Testis (tissue), 2 donors: Measurements from ENCODE around the gene REEP5.

Source experiments
- CTCF ChIP-seq, 3 experiments: fragments of 450-650 bp in 2 of 3; fragments of 200-600 bp in 1 of 3; sonication (generic) in 1 of 3; IDR thresholded peaks; one replicate each; pipeline ENCODE4 v1.5.1; 2016 to 2019; ENCODE audit warnings: antibody characterized with exemption in 3 of 3, mild to moderate bottlenecking in 2 of 3, moderate library complexity in 1 of 3
- POLR2A ChIP-seq: fragments of 450-650 bp; IDR thresholded peaks from one replicate; pipeline ENCODE4 v1.6.1; 2017; ENCODE audit warnings: antibody characterized with exemption, mild to moderate bottlenecking, moderate library complexity

- no peak for TF ChIP-seq CTCF (IDR thresholded peaks at IDR 0.05)
- TF ChIP-seq POLR2A = no peak
Measured at GRCh38 chr5:112918136-112918535, 3.9 kb downstream of the REEP5 start.
